IPS-18c (cell line): ENCODE measurements around the gene CYP4B1.
"Not testable (repeated sequence)": the region's sequence is repeated elsewhere in the genome, so short reads cannot be mapped to it uniquely, and the experiment has no call there.

Source experiments
- H3K4me3 ChIP-seq: 2 replicates; pipeline ENCODE4 v1.7.0; 2013; ENCODE audit warnings: low read depth, mild to moderate bottlenecking, low read length, moderate library complexity; ENCODE audit not compliant: insufficient read depth
- H3K9me3 ChIP-seq: one replicate; pipeline ENCODE4 v1.6.1; 2013; ENCODE audit warnings: mild to moderate bottlenecking, low read length, moderate library complexity; ENCODE audit not compliant: control insufficient read depth, insufficient read depth

CYP4B1 gene

DNA sequence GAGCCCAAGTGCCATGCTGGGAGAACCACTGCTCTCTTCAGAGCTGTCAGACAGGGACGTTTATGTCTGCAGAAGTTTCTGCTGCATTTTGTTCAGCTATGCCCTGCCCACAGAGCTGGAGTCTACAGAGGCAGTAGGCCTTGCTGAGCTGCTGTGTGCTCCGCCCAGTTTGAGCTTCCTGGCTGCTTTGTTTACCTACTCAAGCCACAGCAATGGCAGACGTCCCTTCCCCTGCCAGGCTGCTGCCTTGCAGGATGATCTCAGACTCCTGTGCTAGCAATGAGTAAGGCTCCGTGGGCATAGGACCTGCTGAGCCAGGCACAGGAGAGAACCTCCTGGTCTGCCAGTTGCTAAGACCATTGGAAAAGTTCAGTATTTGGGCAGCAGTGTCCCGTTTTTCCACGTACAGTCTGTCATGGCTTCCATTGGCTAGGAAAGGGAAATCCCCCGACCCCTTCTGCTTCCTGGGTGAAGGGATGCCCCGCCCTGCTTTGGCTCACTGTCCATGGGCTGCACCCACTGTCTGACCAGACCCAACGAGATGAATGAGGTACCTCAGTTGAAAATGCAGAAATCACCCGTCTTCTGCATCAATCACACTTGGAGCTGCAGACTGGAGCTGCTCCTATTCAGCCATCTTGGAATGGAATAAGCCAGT, 31.9 kb downstream of the CYP4B1 start:
- peaks cover 3% of the 10 kb centered on the region for H3K9me3 ChIP-seq
- no peak overlapping the region for H3K4me3 ChIP-seq

DNA sequence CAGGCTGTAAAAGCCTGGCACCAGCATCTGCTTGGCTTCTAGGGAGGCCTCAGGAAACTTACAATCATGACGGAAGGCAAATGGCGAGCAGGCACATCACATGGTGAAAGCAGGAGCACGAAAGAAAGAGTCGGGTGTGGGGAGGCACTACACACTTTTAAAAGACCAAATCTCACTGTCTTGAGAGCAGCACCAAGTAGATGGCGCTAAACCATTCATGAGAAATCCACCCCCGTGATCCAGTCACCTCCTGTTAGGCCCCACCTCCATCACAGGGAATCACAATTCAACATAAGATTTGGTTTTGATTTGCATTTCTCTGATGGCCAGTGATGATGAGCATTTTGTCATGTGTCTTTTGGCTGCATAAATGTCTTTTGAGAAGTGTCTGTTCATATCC, 36.6 kb downstream of the CYP4B1 start:
- H3K9me3 ChIP-seq, H3K4me3 ChIP-seq: not testable (repeated sequence)

DNA sequence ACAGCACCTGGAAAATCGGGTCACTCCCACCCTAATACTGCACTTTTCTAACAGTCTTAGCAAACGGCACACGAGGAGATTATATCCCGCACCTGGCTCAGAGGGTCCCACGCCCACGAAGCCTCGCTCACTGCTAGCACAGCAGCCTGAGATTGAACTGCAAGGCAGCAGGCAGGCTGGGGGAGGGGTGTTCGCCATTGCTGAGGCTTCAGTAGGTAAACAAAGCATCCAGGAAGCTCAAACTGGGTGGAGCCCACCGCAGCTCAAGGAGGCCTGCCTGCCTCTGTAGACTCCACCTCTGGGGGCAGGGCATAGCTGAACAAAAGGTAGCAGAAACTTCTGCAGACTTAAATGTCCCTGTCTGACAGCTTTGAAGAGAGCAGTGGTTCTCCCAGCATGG, 47.5 kb downstream of the CYP4B1 start:
- not testable (repeated sequence) for H3K4me3 ChIP-seq, H3K9me3 ChIP-seq

DNA sequence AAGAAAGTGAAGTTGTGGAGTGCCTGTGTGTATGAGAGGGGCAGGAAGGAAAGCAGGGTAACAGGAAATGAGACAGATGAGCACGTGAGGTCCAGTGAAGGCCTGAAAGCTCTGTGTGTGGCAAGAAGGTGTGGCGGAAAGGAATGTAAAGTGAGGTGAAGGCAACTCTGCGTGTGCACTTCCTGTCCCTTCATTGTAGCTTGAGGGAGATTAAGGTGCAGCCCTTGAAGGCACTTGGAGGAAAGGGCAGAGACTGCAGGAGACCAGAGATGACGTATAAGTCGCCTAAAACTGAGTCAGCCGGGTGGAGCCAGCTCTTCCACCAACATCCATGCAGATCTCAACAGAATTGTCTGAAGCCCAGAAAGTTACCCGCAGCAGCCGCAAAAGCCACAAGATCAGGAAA, 58.8 kb downstream of the CYP4B1 start:
- not testable (repeated sequence) for H3K9me3 ChIP-seq, H3K4me3 ChIP-seq

DNA sequence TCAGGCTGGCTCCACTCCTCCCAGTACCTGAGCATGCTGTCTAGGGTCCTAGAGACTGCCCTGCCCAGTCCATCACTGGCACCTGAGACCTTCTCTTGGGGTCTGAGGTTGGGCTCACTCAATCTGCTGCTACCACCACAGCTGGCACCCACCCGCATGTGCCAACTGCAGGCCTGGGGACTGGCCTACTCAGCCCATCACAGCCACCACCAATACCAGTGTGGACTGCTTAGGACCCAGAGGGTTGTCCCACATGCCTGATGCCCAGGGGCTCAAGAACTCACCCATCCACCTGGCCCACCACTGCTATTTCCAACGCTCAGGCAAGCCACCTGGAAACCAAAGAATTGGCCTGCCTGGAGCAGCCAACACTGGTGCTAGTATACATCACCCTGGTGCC, 63.5 kb downstream of the CYP4B1 start:
- H3K4me3 ChIP-seq: no peak overlapping the region
- no peaks in the 10 kb centered on the region for H3K9me3 ChIP-seq
